Inflammatory macrophage (primary cell): Measurements from ENCODE around the gene GLIS1.

Source experiments
- DNase-seq, 2 donors: peaks; one replicate each; pipeline ENCODE4 v3.0.0-alpha.2; 2020 to 2022

The GLIS1 gene

GRCh38 chr1:53458634-53459033 is 280.3 kb downstream of the GLIS1 start:
- no peak for DNase-seq
